ENCODE results near the gene AAMP.

The AAMP gene

DNA sequence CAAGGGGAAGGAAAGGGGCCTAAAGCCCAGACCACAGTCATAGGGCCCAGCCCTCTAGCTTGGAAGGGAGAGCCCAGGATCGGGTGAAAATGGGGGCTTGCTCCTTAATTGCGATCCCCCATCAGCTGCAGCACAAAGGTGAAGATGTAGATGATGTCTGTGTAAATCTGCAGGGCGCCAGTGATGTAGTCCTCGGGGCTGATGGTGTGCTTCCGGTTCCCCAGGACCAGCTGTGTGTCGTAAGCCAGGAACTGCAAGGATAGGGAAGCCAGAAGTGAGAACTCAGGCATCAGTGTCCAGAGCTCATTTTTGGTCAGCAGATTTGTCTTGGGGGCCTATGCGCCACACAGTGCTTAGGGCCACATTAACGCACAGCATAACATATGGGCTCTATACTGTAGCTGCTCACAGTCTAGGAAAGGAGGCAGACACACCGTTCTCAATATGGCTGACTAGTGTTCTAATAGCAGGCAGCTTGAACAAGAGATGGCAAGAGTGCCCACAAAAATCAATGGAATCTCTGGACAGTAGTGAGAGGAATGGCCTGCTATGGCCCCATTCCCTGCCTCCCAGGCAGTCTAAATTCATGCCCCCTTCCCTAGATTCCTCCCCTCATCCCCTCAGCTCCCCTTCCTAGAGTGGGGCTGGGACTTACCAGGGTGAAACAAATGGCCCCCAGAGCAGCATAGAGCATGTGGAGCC is 5.6 kb upstream of the AAMP start (continued):
- TF ChIP-seq ZNF624 (tag by site-specific recombination; IDR thresholded peaks at IDR 0.05) (no peak), PRDM1 (tag by site-specific recombination; IDR thresholded peaks at IDR 0.05) (no peak)

DNA sequence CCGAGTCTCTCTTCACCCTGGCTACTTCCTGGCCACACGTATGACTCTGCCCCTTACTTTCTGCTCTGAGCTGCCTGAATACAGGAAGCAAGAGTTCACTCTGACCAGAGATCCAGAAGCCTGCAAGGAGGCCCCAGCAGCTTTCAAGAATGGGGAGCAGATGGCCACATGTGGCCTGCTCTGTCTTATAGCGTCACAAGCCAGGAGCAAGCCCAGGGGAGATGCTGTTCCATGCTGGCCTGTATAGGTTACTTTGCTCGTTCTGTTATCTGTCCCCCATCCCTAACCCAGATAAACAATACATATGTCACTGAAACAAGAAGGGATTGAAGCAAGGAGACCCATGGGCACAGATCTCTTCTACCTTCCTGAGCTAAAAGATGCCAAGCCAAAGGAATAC is 4.6 kb upstream of the AAMP start:
- Histone ChIP-seq H3K4me3 (ENCODE audit: low read depth, low read length) (no peak overlapping the region), H3K36me3 (ENCODE audit: control insufficient read depth in 2 of 2, insufficient read depth in 1 of 2, low read length in 2 of 2) (peaks cover 4 to 71% of the 10 kb centered on the region in 2 experiments; a peak in 2 of 3 replicates), H3K4me1 (ENCODE audit: control insufficient read depth, insufficient read depth, low read length) (peaks cover 3% of the 10 kb centered on the region; the same call in 1 of the 2 replicates), H3K27ac (ENCODE audit: extremely low read depth, low read depth, low read length) (no peak overlapping the region), H3K9me3 (ENCODE audit: control insufficient read depth, insufficient read depth, low read depth, low read length) (no peaks in the 10 kb centered on the region)
- TF ChIP-seq SCRT2 (tag by site-specific recombination; IDR thresholded peaks at IDR 0.05), result no peak
- TF ChIP-seq ZBTB20 (tag by site-specific recombination; IDR thresholded peaks at IDR 0.05), result no peak
- TF ChIP-seq ZNF404 (tag by site-specific recombination; IDR thresholded peaks at IDR 0.05), result no peak
- TF ChIP-seq, protein P1, sequence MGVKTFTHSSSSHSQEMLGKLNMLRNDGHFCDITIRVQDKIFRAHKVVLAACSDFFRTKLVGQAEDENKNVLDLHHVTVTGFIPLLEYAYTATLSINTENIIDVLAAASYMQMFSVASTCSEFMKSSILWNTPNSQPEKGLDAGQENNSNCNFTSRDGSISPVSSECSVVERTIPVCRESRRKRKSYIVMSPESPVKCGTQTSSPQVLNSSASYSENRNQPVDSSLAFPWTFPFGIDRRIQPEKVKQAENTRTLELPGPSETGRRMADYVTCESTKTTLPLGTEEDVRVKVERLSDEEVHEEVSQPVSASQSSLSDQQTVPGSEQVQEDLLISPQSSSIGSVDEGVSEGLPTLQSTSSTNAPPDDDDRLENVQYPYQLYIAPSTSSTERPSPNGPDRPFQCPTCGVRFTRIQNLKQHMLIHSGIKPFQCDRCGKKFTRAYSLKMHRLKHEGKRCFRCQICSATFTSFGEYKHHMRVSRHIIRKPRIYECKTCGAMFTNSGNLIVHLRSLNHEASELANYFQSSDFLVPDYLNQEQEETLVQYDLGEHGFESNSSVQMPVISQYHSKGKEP (tag by site-specific recombination; IDR thresholded peaks at IDR 0.05), result no peak
- no peak for TF ChIP-seq ZNF548 (tag by site-specific recombination; IDR thresholded peaks at IDR 0.05)
- no peak for TF ChIP-seq ZNF670 (tag by site-specific recombination; IDR thresholded peaks at IDR 0.05; ENCODE audit: low read depth)
- TF ChIP-seq ZNF621 (tag by site-specific recombination; IDR thresholded peaks at IDR 0.05), result no peak
- no peak for TF ChIP-seq ZNF660 (tag by site-specific recombination; IDR thresholded peaks at IDR 0.05)
- no peak for TF ChIP-seq SALL2 (tag by site-specific recombination; IDR thresholded peaks at IDR 0.05; ENCODE audit: borderline replicate concordance)
- POLR2A ChIA-PET, result interaction anchor here (4.3 kb wide), 1 partner anchor 12 kb away, joined by 29 read pairs; no protein-coding TSS in a partner anchor
- CTCF ChIA-PET, result interaction anchor here (0.7 to 7.3 kb wide), 4 partner anchors 11 to 121 kb away, joined by 3 to 89 read pairs (median 32); partner anchors contain the start of gene TMBIM1

DNA sequence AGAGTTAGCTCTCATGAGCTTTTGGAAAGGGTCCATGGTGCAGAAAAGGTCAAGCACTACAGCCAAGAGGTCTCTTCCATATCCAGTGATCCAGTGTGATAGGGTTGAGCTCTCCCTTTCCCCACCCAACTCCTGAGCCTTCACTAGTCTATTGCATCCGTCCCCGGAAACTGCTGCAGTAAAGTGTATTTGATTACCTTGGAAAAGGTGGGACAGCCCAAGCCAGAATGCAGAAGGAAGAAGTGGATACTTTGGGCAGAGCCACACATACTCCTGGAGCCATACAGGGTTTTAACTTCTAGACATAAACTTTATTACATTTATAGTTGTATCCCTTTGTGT is 3.9 kb upstream of the AAMP start:
- Histone ChIP-seq H3K4me3 (ENCODE audit: low read depth, low read length) (no peak overlapping the region), H3K9me3 (ENCODE audit: control insufficient read depth, insufficient read depth, low read depth, low read length) (no peaks in the 10 kb centered on the region), H3K27ac (ENCODE audit: extremely low read depth, low read depth, low read length) (no peak overlapping the region), H3K4me1 (ENCODE audit: control insufficient read depth, insufficient read depth, low read length) (peaks cover 3% of the 10 kb centered on the region; the same call in 1 of the 2 replicates), H3K36me3 (ENCODE audit: control insufficient read depth in 2 of 2, insufficient read depth in 1 of 2, low read length in 2 of 2) (peaks cover 6 to 64% of the 10 kb centered on the region in 2 experiments; a peak in 2 of 3 replicates)
- ChIA-PET POLR2A (interaction anchor here (4.3 kb wide), 1 partner anchor 13 kb away, joined by 29 read pairs; no protein-coding TSS in a partner anchor), CTCF (interaction anchor here (0.5 to 7.3 kb wide), 11 partner anchors 8 to 722 kb away, joined by 3 to 89 read pairs (median 4); partner anchors contain the start of gene TMBIM1)
- TF ChIP-seq GLIS1 (tag by site-specific recombination; IDR thresholded peaks at IDR 0.05) (no peak), ZNF596 (tag by site-specific recombination; IDR thresholded peaks at IDR 0.05) (no peak), ZFP37 (tag by site-specific recombination; IDR thresholded peaks at IDR 0.05) (no peak), RBAK (tag by site-specific recombination; IDR thresholded peaks at IDR 0.05) (no peak), ZNF529 (tag by site-specific recombination; IDR thresholded peaks at IDR 0.05; ENCODE audit: insufficient replicate concordance) (no peak), ZNF214 (tag by site-specific recombination; IDR thresholded peaks at IDR 0.05; ENCODE audit: borderline replicate concordance) (no peak)
- TF ChIP-seq, protein P2, sequence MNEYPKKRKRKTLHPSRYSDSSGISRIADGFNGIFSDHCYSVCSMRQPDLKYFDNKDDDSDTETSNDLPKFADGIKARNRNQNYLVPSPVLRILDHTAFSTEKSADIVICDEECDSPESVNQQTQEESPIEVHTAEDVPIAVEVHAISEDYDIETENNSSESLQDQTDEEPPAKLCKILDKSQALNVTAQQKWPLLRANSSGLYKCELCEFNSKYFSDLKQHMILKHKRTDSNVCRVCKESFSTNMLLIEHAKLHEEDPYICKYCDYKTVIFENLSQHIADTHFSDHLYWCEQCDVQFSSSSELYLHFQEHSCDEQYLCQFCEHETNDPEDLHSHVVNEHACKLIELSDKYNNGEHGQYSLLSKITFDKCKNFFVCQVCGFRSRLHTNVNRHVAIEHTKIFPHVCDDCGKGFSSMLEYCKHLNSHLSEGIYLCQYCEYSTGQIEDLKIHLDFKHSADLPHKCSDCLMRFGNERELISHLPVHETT (tag by site-specific recombination; IDR thresholded peaks at IDR 0.05), result no peak
- TF ChIP-seq, protein P3, sequence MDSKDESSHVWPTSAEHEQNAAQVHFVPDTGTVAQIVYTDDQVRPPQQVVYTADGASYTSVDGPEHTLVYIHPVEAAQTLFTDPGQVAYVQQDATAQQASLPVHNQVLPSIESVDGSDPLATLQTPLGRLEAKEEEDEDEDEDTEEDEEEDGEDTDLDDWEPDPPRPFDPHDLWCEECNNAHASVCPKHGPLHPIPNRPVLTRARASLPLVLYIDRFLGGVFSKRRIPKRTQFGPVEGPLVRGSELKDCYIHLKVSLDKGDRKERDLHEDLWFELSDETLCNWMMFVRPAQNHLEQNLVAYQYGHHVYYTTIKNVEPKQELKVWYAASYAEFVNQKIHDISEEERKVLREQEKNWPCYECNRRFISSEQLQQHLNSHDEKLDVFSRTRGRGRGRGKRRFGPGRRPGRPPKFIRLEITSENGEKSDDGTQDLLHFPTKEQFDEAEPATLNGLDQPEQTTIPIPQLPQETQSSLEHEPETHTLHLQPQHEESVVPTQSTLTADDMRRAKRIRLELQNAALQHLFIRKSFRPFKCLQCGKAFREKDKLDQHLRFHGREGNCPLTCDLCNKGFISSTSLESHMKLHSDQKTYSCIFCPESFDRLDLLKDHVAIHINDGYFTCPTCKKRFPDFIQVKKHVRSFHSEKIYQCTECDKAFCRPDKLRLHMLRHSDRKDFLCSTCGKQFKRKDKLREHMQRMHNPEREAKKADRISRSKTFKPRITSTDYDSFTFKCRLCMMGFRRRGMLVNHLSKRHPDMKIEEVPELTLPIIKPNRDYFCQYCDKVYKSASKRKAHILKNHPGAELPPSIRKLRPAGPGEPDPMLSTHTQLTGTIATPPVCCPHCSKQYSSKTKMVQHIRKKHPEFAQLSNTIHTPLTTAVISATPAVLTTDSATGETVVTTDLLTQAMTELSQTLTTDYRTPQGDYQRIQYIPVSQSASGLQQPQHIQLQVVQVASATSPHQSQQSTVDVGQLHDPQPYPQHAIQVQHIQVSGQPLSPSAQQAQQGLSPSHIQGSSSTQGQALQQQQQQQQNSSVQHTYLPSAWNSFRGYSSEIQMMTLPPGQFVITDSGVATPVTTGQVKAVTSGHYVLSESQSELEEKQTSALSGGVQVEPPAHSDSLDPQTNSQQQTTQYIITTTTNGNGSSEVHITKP (tag by site-specific recombination; IDR thresholded peaks at IDR 0.05), result no peak

Measured in HEK293 (cell line).